Subcutaneous adipose tissue (tissue), 4 donors: ENCODE data around the gene EMILIN1. TPM values are rescaled to one million over a fixed set of nuclear protein-coding genes. Genes with fewer than 3 reads are reported as not detected.

Experiments
- CTCF ChIP-seq: fragments of 450-650 bp; IDR thresholded peaks from one replicate; pipeline ENCODE4 v1.5.1; 2016; ENCODE audit warnings: low read depth, mild to moderate bottlenecking, control low read depth, antibody characterized with exemption, moderate library complexity
- total RNA-seq, 4 donors: library from RNA; depleted of rRNA; stranded (reverse); fragments of >200 nt; gene quantifications; one replicate each; pipeline ENCODE4 v1.1.0, GENCODE V29; 2016

The EMILIN1 gene
- total RNA-seq, 4 donors from 2014 or later: 21.0 to 51.6 (median 33.5) TPM

- TF ChIP-seq CTCF: no peak
These were observed 8.3 kb upstream of the EMILIN1 start for GRCh38 chr2:27069961-27070618.

GRCh38 chr2:27070653-27071276 is 7.7 kb upstream of the EMILIN1 start:
- TF ChIP-seq CTCF: no peak

GRCh38 chr2:27071277-27071989 is 7.0 kb upstream of the EMILIN1 start, which contains the start of gene OST4:
Gene OST4, minus strand, starts transcription at chr2:27071654.
- no peak for TF ChIP-seq CTCF

- TF ChIP-seq CTCF: no peak
These were observed 6.2 kb upstream of the EMILIN1 start for GRCh38 chr2:27071990-27072830.

GRCh38 chr2:27072920-27073319 is 5.5 kb upstream of the EMILIN1 start:
- no peak for TF ChIP-seq CTCF

GRCh38 chr2:27073782-27074181 is 4.6 kb upstream of the EMILIN1 start:
- no peak for TF ChIP-seq CTCF
